Lower leg skin (tissue), 4 donors: Measurements from ENCODE around the gene C1orf159. TPM values are rescaled to one million over a fixed set of nuclear protein-coding genes. Genes with fewer than 3 reads are reported as not detected.

Source experiments
- DNase-seq, 2 donors: peaks; one replicate each; pipeline ENCODE4 v3.0.0-alpha.2; 2019; ENCODE audit warnings: low spot score in 2 of 2
- H3K4me3 ChIP-seq: fragments of 200-600 bp; sonication (generic); 2 replicates; pipeline ENCODE4 v1.5.1; 2017; ENCODE audit warnings: mild to moderate bottlenecking, low read depth; ENCODE audit not compliant: poor library complexity, severe bottlenecking
- CTCF ChIP-seq, 3 donors: fragments of 450-650 bp; IDR thresholded peaks; one replicate each; pipeline ENCODE4 v1.5.1; 2016; ENCODE audit warnings: antibody characterized with exemption in 3 of 3, mild to moderate bottlenecking in 3 of 3, moderate library complexity in 2 of 3
- POLR2A ChIP-seq, 2 donors: fragments of 450-650 bp; IDR thresholded peaks; one replicate each; pipeline ENCODE4 v1.6.1; 2016 to 2017; ENCODE audit warnings: antibody characterized with exemption in 2 of 2, mild to moderate bottlenecking in 1 of 2, moderate library complexity in 1 of 2
- WGBS, 2 donors: methylation state at CpG; one replicate each; pipeline ENCODE4 v1.1.5; 2018; 5-methylcytosine and 5-hydroxymethylcytosine counted together
- intact Hi-C: fragments of 100-400 bp; cut with DNase I; formaldehyde crosslinking; loops from one replicate; pipeline ENCODE4 v1.15.0; 2023; ENCODE audit warnings: low total_unique reads
- total RNA-seq, 4 donors: library from RNA; depleted of rRNA; stranded (reverse); fragments of >200 nt; gene quantifications; one replicate each; pipeline ENCODE4 v1.1.0, GENCODE V29; 2016

Gene C1orf159
- total RNA-seq, 4 donors from 2014 or later, result 16.1 to 36.0 (median 21.5) TPM

- 65 to 76% methylated on average over 15 to 16 of the region's 30 CpGs for WGBS, 2 donors
- intact Hi-C loops, result no loop called here
- no peak overlapping the region for H3K4me3 ChIP-seq
- DNase-seq, result no peak
- TF ChIP-seq POLR2A (IDR thresholded peaks at IDR 0.05) (no peak), CTCF (IDR thresholded peaks at IDR 0.05) (no peak)
Measured at GRCh38 chr1:1034439-1034781, 81.5 kb downstream of the C1orf159 start.

- intact Hi-C loops, result no loop called here
- H3K4me3 ChIP-seq, result no peak overlapping the region
- TF ChIP-seq CTCF (IDR thresholded peaks at IDR 0.05) (no peak), POLR2A (IDR thresholded peaks at IDR 0.05) (no peak)
- no peak for DNase-seq
- WGBS, 2 donors, result 20 to 23% methylated on average over 52 to 60 of the region's 71 CpGs
Measured at GRCh38 chr1:1033731-1034438, 82.0 kb downstream of the C1orf159 start.

DNA sequence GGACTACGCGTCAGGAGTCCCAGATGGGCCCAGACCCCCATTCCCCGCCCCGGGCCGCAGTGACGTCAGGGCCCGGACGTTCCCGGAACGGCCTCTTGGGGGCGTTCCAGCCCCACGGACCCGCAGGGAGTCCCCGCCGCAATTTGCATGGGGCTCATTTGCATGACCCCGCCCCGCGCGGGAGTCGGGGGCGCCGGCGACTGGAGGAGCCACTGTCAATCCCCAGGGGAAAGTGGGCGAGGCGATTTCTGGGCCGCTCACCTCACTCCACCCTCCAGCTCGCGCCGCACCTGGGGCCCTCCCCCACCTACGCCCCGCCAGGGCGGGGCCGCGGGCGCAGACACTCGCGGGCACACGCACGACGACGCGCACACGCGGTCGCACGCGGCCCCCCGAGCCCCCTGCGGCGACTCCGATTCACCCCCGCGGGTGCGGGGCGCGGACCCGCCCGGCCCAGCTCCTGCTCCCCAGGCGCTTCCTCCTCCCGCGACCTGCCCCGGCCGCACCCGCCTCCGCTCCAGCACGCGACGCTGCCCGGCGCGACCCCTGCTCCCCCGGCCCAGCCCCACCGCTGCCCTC, 82.8 kb downstream of the C1orf159 start:
- intact Hi-C loops, result no loop called here
- TF ChIP-seq CTCF (IDR thresholded peaks at IDR 0.05) (no peak), POLR2A (IDR thresholded peaks at IDR 0.05) (no peak)
- 13 to 14% methylated on average over 29 to 51 of the region's 73 CpGs for WGBS, 2 donors
- no peak overlapping the region for H3K4me3 ChIP-seq
- peak; percentile 69 to 95 for DNase-seq

DNA sequence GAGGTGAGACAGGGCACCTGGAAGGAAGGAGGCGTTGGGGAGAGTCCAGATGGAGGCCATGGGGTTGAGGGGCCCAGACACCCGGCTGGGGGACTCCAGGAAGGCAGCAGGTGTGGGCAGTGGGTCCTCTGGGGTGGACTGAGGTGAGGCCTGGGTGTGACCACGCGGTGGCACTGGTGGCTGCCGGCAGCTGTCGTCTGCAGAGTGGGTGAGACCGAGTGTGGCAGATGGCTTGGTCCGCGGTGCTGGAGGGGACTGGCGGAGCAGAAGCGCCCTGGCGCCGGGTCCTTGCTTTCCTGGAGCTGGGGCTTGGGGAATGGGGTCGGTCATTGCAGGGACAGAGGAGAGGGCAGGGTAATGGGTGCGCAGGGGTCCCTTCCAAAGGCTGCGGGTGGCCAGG, 83.5 kb downstream of the C1orf159 start:
- no peak overlapping the region for H3K4me3 ChIP-seq
- intact Hi-C loops, result no loop called here
- no peak for DNase-seq
- WGBS, 2 donors, result 35 to 38% methylated on average over 15 to 16 of the region's 16 CpGs
- TF ChIP-seq POLR2A (IDR thresholded peaks at IDR 0.05) (no peak), CTCF (IDR thresholded peaks at IDR 0.05) (no peak)

Other genes with a start within 250 kb of the C1orf159 start
- gene SAMD11, start 192.2 kb downstream of the C1orf159 start, total RNA-seq, result 1 to 10 TPM in 2 of 4 donors, under 1 TPM in 1, not detected in 1; 0.44 to 1.9 (median 1.7) TPM
- gene NOC2L, start 156.8 kb downstream of the C1orf159 start, total RNA-seq, result 10 to 100 TPM; 44.7 to 67.8 (median 59.6) TPM
- 10 to 100 TPM in 3 of 4 donors, 1 to 10 TPM in 1; 9.7 to 30.9 (median 16.3) TPM for gene KLHL17, start 155.5 kb downstream of the C1orf159 start, total RNA-seq
- gene PLEKHN1, start 149.6 kb downstream of the C1orf159 start, total RNA-seq, result 100 to 1,000 TPM in 1 of 4 donors, 10 to 100 TPM in 3; 38.7 to 109 (median 45.3) TPM
- under 1 TPM in 3 of 4 donors, not detected in 1; 0.17 to 0.46 (median 0.29) TPM for gene PERM1, start 134.0 kb downstream of the C1orf159 start, total RNA-seq
- 10 to 100 TPM; 30.4 to 70.4 (median 40.9) TPM for gene HES4, start 116.0 kb downstream of the C1orf159 start, total RNA-seq
- 10 to 100 TPM in 1 of 4 donors, 1 to 10 TPM in 3; 3.6 to 12.9 (median 6.0) TPM for gene ISG15, start 102.6 kb downstream of the C1orf159 start, total RNA-seq
- gene AGRN, start 96.0 kb downstream of the C1orf159 start, total RNA-seq, result 10 to 100 TPM; 36.9 to 55.8 (median 54.6) TPM
- gene RNF223, start 41.8 kb downstream of the C1orf159 start, total RNA-seq, result 10 to 100 TPM in 2 of 4 donors, 1 to 10 TPM in 2; 9.4 to 19.5 (median 10.5) TPM
- gene TTLL10, start 57.8 kb upstream of the C1orf159 start, total RNA-seq, result not detected
- 10 to 100 TPM; 19.8 to 36.8 (median 25.8) TPM for gene TNFRSF18, start 90.5 kb upstream of the C1orf159 start, total RNA-seq
- gene TNFRSF4, start 98.1 kb upstream of the C1orf159 start, total RNA-seq, result 1 to 10 TPM in 1 of 4 donors, under 1 TPM in 1, not detected in 2; 0.69 to 1.4 TPM
- gene SDF4, start 115.9 kb upstream of the C1orf159 start, total RNA-seq, result 100 to 1,000 TPM in 2 of 4 donors, 10 to 100 TPM in 2; 81.7 to 121 (median 104) TPM
- gene B3GALT6, start 116.1 kb upstream of the C1orf159 start, total RNA-seq, result 10 to 100 TPM; 12.8 to 26.1 (median 18.9) TPM
- 1 to 10 TPM in 2 of 4 donors, under 1 TPM in 1, not detected in 1; 0.46 to 9.8 (median 5.9) TPM for gene C1QTNF12, start 130.6 kb upstream of the C1orf159 start, total RNA-seq
- gene UBE2J2, start 157.8 kb upstream of the C1orf159 start, total RNA-seq, result 10 to 100 TPM; 49.0 to 72.8 (median 54.0) TPM
- gene SCNN1D, start 164.3 kb upstream of the C1orf159 start, total RNA-seq, result 1 to 10 TPM in 2 of 4 donors, under 1 TPM in 2; 0.84 to 5.3 (median 1.4) TPM
- gene ACAP3, start 191.8 kb upstream of the C1orf159 start, total RNA-seq, result 100 to 1,000 TPM in 3 of 4 donors, 10 to 100 TPM in 1; 98.8 to 189 (median 115) TPM
- 10 to 100 TPM; 42.3 to 62.1 (median 53.7) TPM for gene PUSL1, start 192.5 kb upstream of the C1orf159 start, total RNA-seq
- 100 to 1,000 TPM; 101 to 185 (median 105) TPM for gene INTS11, start 208.6 kb upstream of the C1orf159 start, total RNA-seq
- gene CPTP, start 208.7 kb upstream of the C1orf159 start, total RNA-seq, result 10 to 100 TPM; 51.0 to 62.9 (median 57.4) TPM
- 1 to 10 TPM in 2 of 4 donors, under 1 TPM in 2; 0.38 to 1.4 (median 0.79) TPM for gene TAS1R3, start 215.2 kb upstream of the C1orf159 start, total RNA-seq
- gene DVL1, start 233.3 kb upstream of the C1orf159 start, total RNA-seq, result 100 to 1,000 TPM in 3 of 4 donors, 10 to 100 TPM in 1; 92.0 to 163 (median 113) TPM
- 10 to 100 TPM; 34.1 to 76.1 (median 35.9) TPM for gene MXRA8, start 242.5 kb upstream of the C1orf159 start, total RNA-seq